Stimulated activated naive CD8-positive, alpha-beta T cell treated with anti-CD3 and anti-CD28 coated beads, Interleukin-15, Interleukin-2, amounts not matched to agents 100 ng/mL and 50 ng/mL, for 24 hours (primary cell): ENCODE results near the gene GTF2H4.
"Not testable (repeated sequence)": the region's sequence is repeated elsewhere in the genome, so short reads cannot be mapped to it uniquely, and the experiment has no call there.

Experiments
- H3K27ac Mint-ChIP-seq: one replicate; pipeline ENCODE4 v1.8.0; 2021; ENCODE audit warnings: mild to moderate bottlenecking, mixed read lengths
- H3K27me3 Mint-ChIP-seq: one replicate; pipeline ENCODE4 v1.8.0; 2021; ENCODE audit warnings: mixed read lengths
- H3K36me3 Mint-ChIP-seq: one replicate; pipeline ENCODE4 v1.8.0; 2021; ENCODE audit warnings: low read depth, mixed read lengths
- H3K4me1 Mint-ChIP-seq: one replicate; pipeline ENCODE4 v1.8.0; 2021; ENCODE audit warnings: low read depth, mixed read lengths
- H3K4me3 Mint-ChIP-seq: one replicate; pipeline ENCODE4 v1.8.0; 2021; ENCODE audit warnings: mild to moderate bottlenecking, mixed read lengths
- H3K9me3 Mint-ChIP-seq: one replicate; pipeline ENCODE4 v1.8.0; 2021; ENCODE audit warnings: mixed read lengths

Gene GTF2H4

DNA sequence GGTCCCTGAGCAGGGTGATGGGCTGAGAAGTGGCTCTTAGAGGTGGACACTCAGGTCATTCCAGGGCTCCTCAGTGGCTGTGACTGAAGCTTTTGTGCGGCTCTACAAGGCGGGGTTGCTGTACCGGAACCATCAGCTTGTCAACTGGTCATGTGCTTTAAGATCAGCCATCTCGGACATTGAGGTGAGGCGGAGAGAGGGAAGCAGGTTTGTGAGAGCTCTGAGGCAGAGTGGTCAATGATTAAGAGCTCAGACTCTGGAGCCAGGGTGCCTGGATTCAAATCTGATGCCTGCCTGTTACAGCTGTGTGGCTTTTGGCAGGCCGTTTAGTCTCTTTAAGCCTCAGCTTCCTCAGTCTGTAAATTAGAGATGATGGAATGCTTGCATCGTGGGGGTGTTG, 9.0 kb downstream of the GTF2H4 start:
- no peaks in the 10 kb centered on the region for H3K27me3 Mint-ChIP-seq
- H3K4me1 Mint-ChIP-seq = peaks cover 38% of the 10 kb centered on the region
- H3K9me3 Mint-ChIP-seq = no peaks in the 10 kb centered on the region
- no peak overlapping the region for H3K27ac Mint-ChIP-seq
- no peak overlapping the region for H3K4me3 Mint-ChIP-seq
- H3K36me3 Mint-ChIP-seq = peaks cover 72% of the 10 kb centered on the region

DNA sequence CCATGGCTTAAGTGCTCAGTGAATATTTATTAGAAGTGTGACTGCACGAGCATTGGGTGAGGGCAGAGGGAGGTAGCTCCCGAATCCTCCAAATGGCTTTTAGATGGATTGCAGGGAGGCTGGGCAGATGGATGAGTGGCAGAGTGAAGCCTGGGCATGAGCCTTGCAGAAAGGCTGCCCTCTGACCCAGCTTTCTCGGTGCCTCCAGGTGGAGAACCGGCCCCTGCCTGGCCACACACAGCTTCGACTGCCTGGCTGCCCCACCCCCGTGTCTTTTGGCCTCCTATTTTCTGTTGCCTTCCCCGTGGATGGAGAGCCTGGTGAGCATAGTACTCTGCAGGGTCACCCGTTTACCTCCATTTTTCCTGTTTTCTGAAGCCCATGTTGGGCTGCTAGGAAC, 9.5 kb downstream of the GTF2H4 start:
- H3K9me3 Mint-ChIP-seq = no peaks in the 10 kb centered on the region
- no peaks in the 10 kb centered on the region for H3K27me3 Mint-ChIP-seq
- H3K4me3 Mint-ChIP-seq = no peak overlapping the region
- peaks cover 72% of the 10 kb centered on the region for H3K36me3 Mint-ChIP-seq
- H3K27ac Mint-ChIP-seq = no peak overlapping the region
- H3K4me1 Mint-ChIP-seq = peaks cover 38% of the 10 kb centered on the region

GRCh38 chr6:30918670-30919069, 10.7 kb downstream of the GTF2H4 start:
- Mint-ChIP-seq H3K36me3 (peaks cover 73% of the 10 kb centered on the region), H3K9me3 (no peaks in the 10 kb centered on the region), H3K27ac (no peak overlapping the region), H3K4me3 (no peak overlapping the region), H3K27me3 (no peaks in the 10 kb centered on the region), H3K4me1 (peaks cover 27% of the 10 kb centered on the region)

DNA sequence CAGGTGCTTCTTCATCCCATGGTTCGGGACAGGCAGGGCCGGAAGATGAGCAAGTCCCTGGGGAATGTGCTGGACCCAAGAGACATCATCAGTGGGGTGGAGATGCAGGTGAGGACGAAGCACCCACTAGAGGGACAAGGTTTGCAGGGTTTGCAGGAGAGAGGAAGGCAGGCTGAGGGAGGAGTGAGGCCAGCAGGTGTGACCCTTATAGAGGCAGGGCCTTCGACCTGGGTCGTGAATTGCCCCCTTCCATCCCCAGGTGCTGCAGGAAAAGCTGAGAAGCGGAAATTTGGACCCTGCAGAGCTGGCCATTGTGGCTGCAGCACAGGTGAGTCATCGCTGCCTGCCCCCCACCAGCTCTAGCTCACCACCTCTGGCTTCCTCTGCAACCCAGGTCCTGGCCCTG, 14.4 kb downstream of the GTF2H4 start:
- Mint-ChIP-seq H3K36me3 (peaks cover 73% of the 10 kb centered on the region), H3K4me1 (no peaks in the 10 kb centered on the region), H3K4me3 (no peak overlapping the region), H3K9me3 (no peaks in the 10 kb centered on the region), H3K27ac (no peak overlapping the region), H3K27me3 (no peaks in the 10 kb centered on the region)

DNA sequence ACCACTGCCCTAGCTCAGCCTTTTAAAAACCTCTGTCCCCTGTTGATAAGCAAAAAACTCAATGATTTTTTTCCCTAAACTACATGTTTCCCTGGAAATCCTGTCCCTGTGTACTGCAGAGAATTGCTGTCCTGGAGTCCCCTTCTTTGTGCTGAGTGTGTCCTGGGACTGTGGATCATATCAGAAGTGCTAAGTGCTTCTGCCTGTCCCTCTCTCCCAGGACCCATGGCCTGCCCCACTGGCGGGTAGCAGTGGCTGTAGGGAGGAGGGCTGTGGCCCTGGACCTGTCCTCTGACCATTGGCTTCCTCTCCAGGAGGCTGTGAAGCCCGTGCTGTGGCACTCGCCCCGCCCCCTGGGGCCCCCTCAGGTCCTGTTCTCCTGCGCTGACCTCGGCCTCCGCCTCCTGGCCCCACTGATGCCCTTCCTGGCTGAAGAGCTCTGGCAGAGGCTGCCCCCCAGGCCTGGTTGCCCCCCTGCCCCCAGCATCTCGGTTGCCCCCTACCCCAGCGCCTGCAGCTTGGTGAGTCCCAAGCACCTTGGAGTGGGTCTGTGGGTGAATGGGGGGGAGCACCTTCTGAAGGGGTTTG, 16.1 kb downstream of the GTF2H4 start:
- not testable (repeated sequence) for H3K27ac Mint-ChIP-seq, H3K27me3 Mint-ChIP-seq, H3K4me3 Mint-ChIP-seq, H3K4me1 Mint-ChIP-seq, H3K9me3 Mint-ChIP-seq
- H3K36me3 Mint-ChIP-seq = peaks cover 74% of the 10 kb centered on the region

GRCh38 chr6:30926644-30927043, 18.6 kb downstream of the GTF2H4 start:
- Mint-ChIP-seq H3K27ac (no peak overlapping the region), H3K4me1 (no peaks in the 10 kb centered on the region), H3K9me3 (peaks cover 8% of the 10 kb centered on the region), H3K36me3 (peaks cover 60% of the 10 kb centered on the region), H3K27me3 (no peaks in the 10 kb centered on the region), H3K4me3 (no peak overlapping the region)

DNA sequence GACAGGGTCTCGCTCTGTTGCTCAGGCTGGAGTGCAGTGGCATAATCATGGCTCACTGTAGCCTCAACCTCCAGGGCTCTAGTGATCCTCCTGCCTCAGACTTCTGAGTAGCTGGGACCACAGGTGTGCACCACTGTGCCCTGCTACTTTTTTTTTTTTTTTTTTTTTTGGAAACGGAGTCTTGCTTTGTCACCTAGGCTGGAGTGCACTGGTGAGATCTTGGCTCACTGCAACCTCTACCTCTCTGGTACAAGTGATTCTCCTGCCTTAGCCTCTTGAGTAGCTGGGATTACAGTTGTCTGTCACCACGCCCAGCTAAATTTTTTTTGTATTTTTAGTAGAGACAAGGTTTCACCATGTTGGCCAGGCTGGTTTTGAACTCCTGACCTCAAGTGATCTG, 19.1 kb downstream of the GTF2H4 start:
- H3K4me3 Mint-ChIP-seq, H3K4me1 Mint-ChIP-seq, H3K9me3 Mint-ChIP-seq, H3K27ac Mint-ChIP-seq, H3K27me3 Mint-ChIP-seq: not testable (repeated sequence)
- peaks cover 59% of the 10 kb centered on the region for H3K36me3 Mint-ChIP-seq

DNA sequence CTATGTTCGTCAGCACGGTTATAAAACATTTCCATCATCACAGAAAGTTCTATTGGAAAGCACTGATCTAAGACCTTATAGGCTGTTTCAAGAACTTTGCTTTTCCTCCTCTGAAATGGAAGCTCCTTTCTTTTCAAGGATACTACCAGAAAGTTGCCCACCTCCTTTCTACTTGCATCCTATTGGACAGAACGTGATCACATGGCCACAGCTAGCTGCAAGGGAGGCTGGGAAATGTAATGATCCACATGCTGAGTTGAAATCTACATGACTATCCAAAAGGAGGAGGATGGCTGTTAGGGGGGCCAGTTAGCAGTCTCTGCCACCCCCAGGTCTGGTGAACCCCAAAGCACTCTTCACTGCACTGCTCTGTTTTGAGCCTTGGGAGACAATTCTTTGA, 20.7 kb downstream of the GTF2H4 start:
- H3K4me1 Mint-ChIP-seq = no peaks in the 10 kb centered on the region
- no peaks in the 10 kb centered on the region for H3K27me3 Mint-ChIP-seq
- peaks cover 43% of the 10 kb centered on the region for H3K36me3 Mint-ChIP-seq
- H3K27ac Mint-ChIP-seq = no peak overlapping the region
- no peak overlapping the region for H3K4me3 Mint-ChIP-seq
- peaks cover 8% of the 10 kb centered on the region for H3K9me3 Mint-ChIP-seq

DNA sequence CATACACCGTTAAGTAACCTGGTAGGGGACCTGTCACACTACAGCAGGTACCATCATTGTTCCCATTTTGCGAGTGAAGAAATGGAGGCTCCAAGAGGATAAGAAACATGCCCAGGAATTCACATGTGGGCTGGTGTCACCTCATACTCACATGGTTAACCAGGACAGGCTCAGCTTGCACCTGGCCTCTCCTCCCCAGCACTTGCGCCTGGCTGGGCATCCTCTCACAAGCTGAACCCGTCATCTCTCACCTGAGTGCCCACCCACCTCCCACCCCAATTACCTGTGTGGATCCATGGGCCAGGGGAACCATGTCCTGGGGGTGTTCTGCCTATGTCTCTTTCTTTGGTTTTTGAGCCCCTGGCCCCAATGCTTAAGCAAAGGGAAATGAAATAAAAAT, 22.5 kb downstream of the GTF2H4 start:
- Mint-ChIP-seq H3K27ac (no peak overlapping the region), H3K9me3 (peaks cover 8% of the 10 kb centered on the region), H3K27me3 (no peaks in the 10 kb centered on the region), H3K36me3 (peaks cover 30% of the 10 kb centered on the region), H3K4me1 (no peaks in the 10 kb centered on the region), H3K4me3 (no peak overlapping the region)

DNA sequence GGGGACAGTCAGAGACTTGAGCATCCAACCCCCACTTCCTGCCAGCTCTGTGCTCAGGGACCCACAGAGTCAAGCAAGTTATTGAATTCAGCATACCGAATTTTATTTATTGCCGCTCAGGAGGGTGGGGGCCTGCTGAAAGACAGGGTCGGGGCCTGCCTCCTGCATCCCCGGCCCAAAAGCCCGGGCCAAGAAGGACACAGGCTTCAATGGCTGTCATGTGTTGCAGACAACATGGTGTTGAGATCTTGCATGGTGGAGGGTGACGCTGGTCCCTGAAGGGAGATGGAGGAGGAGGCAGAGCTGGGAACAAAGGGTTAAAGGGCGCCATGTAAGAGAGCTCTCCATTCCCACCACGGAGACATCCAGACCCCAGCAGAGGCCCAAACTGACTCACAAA, 23.3 kb downstream of the GTF2H4 start:
- Mint-ChIP-seq H3K9me3 (peaks cover 8% of the 10 kb centered on the region), H3K27me3 (no peaks in the 10 kb centered on the region), H3K4me3 (no peak overlapping the region), H3K4me1 (no peaks in the 10 kb centered on the region), H3K27ac (no peak overlapping the region), H3K36me3 (peaks cover 27% of the 10 kb centered on the region)

DNA sequence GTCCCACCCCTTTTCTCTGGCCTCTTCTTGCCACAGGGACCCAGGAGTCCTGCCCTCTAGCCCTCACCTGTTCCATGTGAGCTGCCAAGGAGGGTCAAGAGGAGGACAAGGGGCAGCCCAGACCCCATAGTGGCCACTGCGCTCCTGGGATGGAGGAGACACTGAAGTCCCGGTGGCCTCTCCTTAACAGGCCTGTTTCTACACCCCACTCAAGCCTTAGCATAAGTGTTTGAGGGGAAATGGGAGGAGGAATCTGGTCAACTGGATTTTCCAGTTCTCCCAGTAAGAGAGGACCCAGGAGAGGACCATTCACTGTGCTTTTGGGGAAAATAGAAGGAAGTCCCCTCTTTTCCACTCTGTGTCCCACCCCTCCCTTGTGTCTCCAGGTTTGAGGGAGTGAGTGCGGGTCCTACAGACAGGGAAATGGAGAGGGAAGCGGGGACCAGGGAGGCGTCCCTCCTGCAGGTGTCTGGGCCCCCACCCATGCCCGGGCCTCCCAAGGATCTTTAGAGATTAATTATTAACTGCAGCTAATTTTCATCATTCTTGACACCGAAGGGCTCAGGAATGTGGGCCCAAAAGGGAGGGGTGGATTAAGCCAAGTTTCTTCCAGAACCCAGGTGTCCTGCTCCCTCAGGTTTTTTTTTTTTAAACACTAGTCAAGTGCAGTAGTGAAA, 24.1 kb downstream of the GTF2H4 start, which contains the start of gene SFTA2:
SFTA2 (minus strand) TSS at position 202 of the 677 bp plus-strand sequence; CDS start at position 128, 74 bp downstream.
- H3K9me3 Mint-ChIP-seq = peaks cover 8% of the 10 kb centered on the region
- H3K27ac Mint-ChIP-seq = no peak within 1 kb of the TSS
- H3K27me3 Mint-ChIP-seq = no peaks in the 10 kb centered on the region
- H3K36me3 Mint-ChIP-seq = peaks cover 20% of the 10 kb centered on the region
- no peak within 1 kb of the TSS for H3K4me3 Mint-ChIP-seq
- H3K4me1 Mint-ChIP-seq = no peaks in the 10 kb centered on the region

DNA sequence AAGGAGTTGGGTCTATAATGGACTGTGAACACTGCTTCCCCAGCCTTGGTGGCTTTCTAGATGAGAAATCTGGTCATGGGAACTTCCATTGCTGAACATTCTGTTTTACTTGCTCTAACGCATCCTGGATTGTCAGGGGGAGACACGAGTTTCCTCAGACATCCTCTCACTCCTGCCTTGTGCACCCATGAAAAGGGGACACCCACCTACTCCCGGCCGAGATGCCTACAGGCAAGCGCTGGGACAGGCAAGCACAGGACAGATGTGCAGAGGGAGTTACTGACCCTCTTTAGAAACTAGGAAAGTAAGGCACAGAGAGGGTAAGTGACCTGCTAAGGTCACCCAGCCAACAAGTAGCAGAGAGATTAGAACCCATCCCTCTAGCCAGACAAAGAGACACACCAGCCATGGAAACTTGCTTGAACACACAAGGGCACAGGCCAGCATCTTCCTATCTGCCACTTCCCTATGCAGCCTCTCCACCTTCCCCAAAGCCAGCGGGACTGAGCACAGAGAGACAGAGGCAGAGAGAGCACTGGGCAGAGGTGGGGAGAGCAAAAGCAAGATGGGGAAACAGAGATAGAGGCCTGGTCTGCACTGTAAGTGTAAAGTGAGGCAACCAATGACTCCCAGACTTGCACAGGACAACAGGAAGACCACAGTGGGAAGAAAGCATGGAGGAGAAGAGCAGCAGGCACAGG, 24.8 kb downstream of the GTF2H4 start:
- no peaks in the 10 kb centered on the region for H3K4me1 Mint-ChIP-seq
- H3K36me3 Mint-ChIP-seq = peaks cover 14% of the 10 kb centered on the region
- peaks cover 8% of the 10 kb centered on the region for H3K9me3 Mint-ChIP-seq
- no peaks in the 10 kb centered on the region for H3K27me3 Mint-ChIP-seq
- H3K4me3 Mint-ChIP-seq = no peak overlapping the region
- H3K27ac Mint-ChIP-seq = no peak overlapping the region

DNA sequence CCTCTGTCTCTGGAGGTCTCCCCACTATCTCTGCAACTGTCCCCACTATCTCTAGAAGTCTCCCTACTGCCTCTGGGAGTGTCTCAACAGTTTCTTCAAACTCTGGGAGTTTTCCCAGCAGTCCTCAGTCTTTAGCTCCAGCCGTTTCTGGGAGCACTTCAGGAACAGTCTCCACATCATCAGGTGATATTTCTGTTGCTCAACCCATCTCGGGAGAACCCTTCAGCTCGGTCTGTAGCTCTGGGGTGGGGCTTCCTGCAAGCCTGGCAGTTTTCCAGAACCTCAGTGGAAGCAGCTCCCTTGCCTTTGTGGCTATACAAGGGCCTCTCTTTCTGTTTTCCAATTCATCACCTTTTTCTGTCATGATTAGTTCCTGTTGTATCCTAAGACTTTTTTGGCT, 27.0 kb downstream of the GTF2H4 start:
- Mint-ChIP-seq H3K27ac (no peak overlapping the region), H3K36me3 (no peaks in the 10 kb centered on the region)

DNA sequence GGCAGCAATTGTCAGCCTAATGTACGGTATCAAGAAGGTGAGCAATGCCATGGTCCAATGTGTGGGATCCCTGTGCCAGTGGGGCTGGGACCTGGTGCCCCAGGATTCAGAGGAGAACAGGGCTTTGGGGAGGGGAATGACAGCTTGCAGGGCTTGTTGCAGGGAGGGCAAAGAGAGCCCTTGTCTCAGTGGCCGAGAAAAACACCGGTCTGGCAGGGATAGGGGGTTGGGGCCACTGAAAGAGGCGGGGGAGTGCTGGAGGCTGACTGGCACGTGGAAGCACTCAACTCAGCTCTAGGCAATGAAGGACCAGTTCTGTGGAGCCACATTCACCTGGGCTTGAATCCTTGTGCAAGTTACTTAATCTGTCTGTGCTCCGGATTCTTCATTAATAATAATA, 29.3 kb downstream of the GTF2H4 start:
- H3K36me3 Mint-ChIP-seq = no peaks in the 10 kb centered on the region

More for the DNA sequence above, 27.0 kb downstream of the GTF2H4 start:
- H3K4me1 Mint-ChIP-seq = no peaks in the 10 kb centered on the region
- no peak overlapping the region for H3K4me3 Mint-ChIP-seq
- no peaks in the 10 kb centered on the region for H3K9me3 Mint-ChIP-seq
- H3K27me3 Mint-ChIP-seq = peaks cover 12% of the 10 kb centered on the region

DNA sequence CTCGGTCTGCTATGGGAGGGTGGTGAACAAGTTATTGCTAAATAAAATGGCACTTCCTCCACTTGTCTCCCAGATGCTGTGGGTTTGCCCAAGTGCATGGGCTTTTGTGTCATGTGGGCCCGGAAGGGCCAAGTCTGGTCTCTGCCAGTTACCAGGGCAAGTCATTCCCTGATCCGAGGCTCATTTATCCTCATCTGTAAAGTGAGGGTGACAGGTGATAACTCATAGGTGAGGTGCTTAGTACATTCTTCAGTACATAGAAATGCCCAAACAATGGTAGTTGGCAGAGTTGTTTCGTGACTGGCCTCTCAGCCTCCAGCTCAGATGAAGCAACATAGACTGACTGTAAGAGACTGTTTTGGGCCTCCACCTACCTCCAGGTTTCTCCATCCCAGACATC, 30.7 kb downstream of the GTF2H4 start:
- no peaks in the 10 kb centered on the region for H3K9me3 Mint-ChIP-seq
- peaks cover 34% of the 10 kb centered on the region for H3K27me3 Mint-ChIP-seq
- H3K36me3 Mint-ChIP-seq = no peaks in the 10 kb centered on the region
- H3K4me1 Mint-ChIP-seq = no peaks in the 10 kb centered on the region
- H3K4me3 Mint-ChIP-seq = no peak overlapping the region
- no peak overlapping the region for H3K27ac Mint-ChIP-seq

More for the DNA sequence above, 29.3 kb downstream of the GTF2H4 start:
- no peak overlapping the region for H3K27ac Mint-ChIP-seq
- peaks cover 22% of the 10 kb centered on the region for H3K27me3 Mint-ChIP-seq
- H3K9me3 Mint-ChIP-seq = no peaks in the 10 kb centered on the region
- H3K4me3 Mint-ChIP-seq = no peak overlapping the region
- no peaks in the 10 kb centered on the region for H3K4me1 Mint-ChIP-seq
